Gastroesophageal sphincter (tissue), 4 donors: Measurements from ENCODE around the gene PPP4R3B. TPM values are rescaled to one million over a fixed set of nuclear protein-coding genes. Genes with fewer than 3 reads are reported as not detected.
"Not testable (repeated sequence)": the region's sequence is repeated elsewhere in the genome, so short reads cannot be mapped to it uniquely, and the experiment has no call there.

ENCODE experiments used
- ATAC-seq: fragments of 150-250 bp; one replicate; pipeline ENCODE4 v1.9.1; 2016; ENCODE audit warnings: mild to moderate bottlenecking, moderate library complexity
- H3K27ac ChIP-seq, 4 donors: fragments of 200-600 bp; sonication (generic) in 3 of 4; 1 replicate in 3 of 4; 2 replicates in 1 of 4; pipeline ENCODE4 v1.5.1; 2016 to 2019
- H3K27me3 ChIP-seq: fragments of 200-600 bp; sonication (generic); one replicate; pipeline ENCODE4 v1.5.1; 2019
- H3K36me3 ChIP-seq, 2 donors: fragments of 200-600 bp; sonication (generic); one replicate each; pipeline ENCODE4 v1.5.1; 2019; ENCODE audit warnings: control low read depth in 1 of 2
- H3K4me1 ChIP-seq, 3 donors: fragments of 200-600 bp; sonication (generic); 1 replicate in 2 of 3; 2 replicates in 1 of 3; pipeline ENCODE4 v1.5.1; 2016 to 2019; ENCODE audit warnings: control low read depth in 2 of 3
- H3K4me3 ChIP-seq, 2 donors: fragments of 200-600 bp; sonication (generic); one replicate each; pipeline ENCODE4 v1.5.1; 2019; ENCODE audit warnings: mild to moderate bottlenecking in 1 of 2, moderate library complexity in 1 of 2
- H3K9me3 ChIP-seq, 3 donors: fragments of 200-600 bp; sonication (generic); one replicate each; pipeline ENCODE4 v1.5.1; 2017 to 2019; ENCODE audit warnings: control low read depth in 2 of 3
- CTCF ChIP-seq, 4 experiments: fragments of 200-600 bp in 2 of 4; fragments of 450-650 bp in 2 of 4; sonication (generic) in 1 of 4; IDR thresholded peaks; one replicate each; pipeline ENCODE4 v1.5.1; 2017 to 2019; ENCODE audit warnings: antibody characterized with exemption in 4 of 4, mild to moderate bottlenecking in 2 of 4, moderate library complexity in 2 of 4
- EP300 ChIP-seq: sonication (generic); formaldehyde crosslinking; IDR thresholded peaks from one replicate; pipeline ENCODE4 v1.6.1; 2017; ENCODE audit warnings: antibody characterized with exemption, mild to moderate bottlenecking
- POLR2A ChIP-seq, 2 donors: fragments of 450-650 bp; IDR thresholded peaks; one replicate each; pipeline ENCODE4 v1.6.1; 2017; ENCODE audit warnings: antibody characterized with exemption in 2 of 2, mild to moderate bottlenecking in 2 of 2, moderate library complexity in 1 of 2
- POLR2AphosphoS5 ChIP-seq: sonication (generic); formaldehyde crosslinking; IDR thresholded peaks from one replicate; pipeline ENCODE4 v1.6.1; 2017; ENCODE audit warnings: antibody characterized with exemption
- WGBS, 2 donors: methylation state at CpG; one replicate each; pipeline ENCODE4 v1.1.5; 2018; ENCODE audit warnings: low coverage in 1 of 2; 5-methylcytosine and 5-hydroxymethylcytosine counted together
- total RNA-seq, 4 donors: library from RNA; depleted of rRNA; stranded (reverse); fragments of >200 nt; gene quantifications; one replicate each; pipeline ENCODE4 v1.1.0, GENCODE V29; 2016

PPP4R3B gene
- total RNA-seq, 4 donors from 2014 or later, result 89.7 to 114 (median 97.6) TPM

DNA sequence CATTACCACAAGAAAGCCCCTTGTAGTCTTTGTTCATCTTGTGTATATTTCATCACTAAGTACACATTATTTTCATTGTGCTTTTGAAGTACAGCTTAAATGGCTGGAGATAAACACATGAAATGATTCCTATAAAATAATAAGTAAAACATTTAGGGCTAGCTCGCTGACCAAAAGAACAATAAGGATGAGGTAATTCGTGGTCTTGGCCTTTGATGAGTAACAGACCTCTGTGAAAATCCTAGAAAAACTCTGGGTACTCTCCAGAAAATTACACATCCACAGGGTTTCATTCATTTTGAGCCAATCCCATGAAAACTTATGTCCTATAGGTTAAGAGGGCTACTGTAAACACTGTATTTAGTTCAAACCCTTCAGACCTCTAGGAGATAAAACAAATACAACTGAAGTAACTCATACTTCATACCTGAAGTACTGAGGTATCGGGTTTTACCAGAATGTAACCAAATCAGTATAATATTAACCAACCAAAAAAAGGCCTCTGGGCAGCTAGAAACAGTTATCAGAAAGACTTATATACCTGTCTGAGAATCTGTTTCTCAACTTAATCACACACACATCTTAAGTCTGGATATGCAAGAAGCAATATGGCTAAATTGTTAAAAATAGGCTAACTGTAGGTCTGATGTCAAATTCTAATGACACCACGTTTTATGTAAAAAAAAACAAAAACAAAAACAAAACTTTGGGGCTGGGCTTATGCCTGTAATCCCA, 66.9 kb downstream of the PPP4R3B start:
- ATAC-seq, result no peak
- Histone ChIP-seq H3K27ac (no peak overlapping the region), H3K36me3 (peaks cover 0 to 62% of the 10 kb centered on the region in 2 donors), H3K4me1 (no peaks in the 10 kb centered on the region), H3K27me3 (no peaks in the 10 kb centered on the region), H3K4me3 (no peak overlapping the region), H3K9me3 (no peaks in the 10 kb centered on the region)
- 65 to 84% methylated on average over 3 to 4 of the region's 4 CpGs for WGBS, 2 donors
- TF ChIP-seq CTCF (IDR thresholded peaks at IDR 0.05) (no peak), POLR2AphosphoS5 (no peak), POLR2A (IDR thresholded peaks at IDR 0.05) (no peak), EP300 (no peak)

- ATAC-seq, H3K27me3 ChIP-seq, H3K27ac ChIP-seq, H3K4me3 ChIP-seq, H3K9me3 ChIP-seq, H3K4me1 ChIP-seq: not testable (repeated sequence)
- WGBS, 2 donors, result 88 to 97% methylated on average over 8 of the region's 8 CpGs
- peaks cover 0 to 63% of the 10 kb centered on the region in 2 donors for H3K36me3 ChIP-seq
Measured at GRCh38 chr2:55547679-55548078, 69.7 kb downstream of the PPP4R3B start.

- no peaks in the 10 kb centered on the region for H3K27me3 ChIP-seq
- TF ChIP-seq POLR2AphosphoS5 (no peak), CTCF (IDR thresholded peaks at IDR 0.05) (no peak), EP300 (no peak), POLR2A (IDR thresholded peaks at IDR 0.05) (no peak)
- no peak for ATAC-seq
- no peaks in the 10 kb centered on the region for H3K9me3 ChIP-seq
- WGBS, 2 donors, result 67 to 69% methylated on average over 1 of the region's 1 CpG
- H3K27ac ChIP-seq, result no peak overlapping the region
- peaks cover 0 to 68% of the 10 kb centered on the region in 2 donors for H3K36me3 ChIP-seq
- H3K4me3 ChIP-seq, result no peak overlapping the region
- no peaks in the 10 kb centered on the region for H3K4me1 ChIP-seq
Measured at GRCh38 chr2:55547001-55547400, 70.4 kb downstream of the PPP4R3B start.

DNA sequence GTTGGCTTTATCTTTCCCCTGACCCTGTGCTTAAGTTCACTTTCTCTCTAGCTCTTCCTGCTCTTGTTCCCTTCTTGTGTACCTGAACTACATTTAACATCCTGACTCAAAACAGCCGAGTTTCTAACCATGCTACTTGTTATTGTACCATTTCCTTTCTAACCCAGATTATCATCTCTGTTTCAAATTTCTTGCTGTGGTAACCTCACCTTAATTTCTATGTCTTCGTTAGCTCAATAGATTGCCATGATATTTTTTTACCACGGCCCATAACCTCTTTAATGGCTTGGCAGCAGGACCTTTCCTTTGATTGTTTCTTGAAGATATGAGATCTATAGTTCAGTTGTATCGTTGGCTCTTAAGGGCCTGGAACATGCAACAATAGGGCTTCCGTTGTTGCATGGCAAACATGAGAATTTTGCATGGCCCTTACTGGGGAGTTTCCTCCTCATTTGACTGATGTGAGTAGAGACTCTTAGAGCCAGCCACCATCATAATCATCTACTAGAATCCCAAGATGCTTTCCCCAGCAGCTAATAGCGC, 86.8 kb downstream of the PPP4R3B start:
- 90 to 96% methylated on average over 6 of the region's 6 CpGs for WGBS, 2 donors
- Histone ChIP-seq H3K4me3 (no peak overlapping the region), H3K27ac (no peak overlapping the region), H3K27me3 (no peaks in the 10 kb centered on the region), H3K4me1 (no peaks in the 10 kb centered on the region), H3K9me3 (no peaks in the 10 kb centered on the region), H3K36me3 (peaks cover 0 to 99% of the 10 kb centered on the region in 2 donors)
- no peak for ATAC-seq
- TF ChIP-seq CTCF (IDR thresholded peaks at IDR 0.05), result no peak
- no peak for TF ChIP-seq POLR2AphosphoS5
- TF ChIP-seq EP300, result no peak
- no peak for TF ChIP-seq POLR2A (IDR thresholded peaks at IDR 0.05)

GRCh38 chr2:55526174-55526573, 91.2 kb downstream of the PPP4R3B start:
- no peak overlapping the region for H3K27ac ChIP-seq
- H3K9me3 ChIP-seq, result no peaks in the 10 kb centered on the region
- peaks cover 0 to 89% of the 10 kb centered on the region in 2 donors for H3K36me3 ChIP-seq
- WGBS, 2 donors, result 100% methylated on average over 1 of the region's 1 CpG
- TF ChIP-seq POLR2A (IDR thresholded peaks at IDR 0.05) (no peak), EP300 (no peak), POLR2AphosphoS5 (no peak), CTCF (IDR thresholded peaks at IDR 0.05) (no peak)
- H3K27me3 ChIP-seq, result no peaks in the 10 kb centered on the region
- ATAC-seq, result no peak
- H3K4me3 ChIP-seq, result no peak overlapping the region
- H3K4me1 ChIP-seq, result peaks cover 0 to 6% (median 0%) of the 10 kb centered on the region in 3 donors
